ENCODE data around the gene PLEKHN1.

- no peak for TF ChIP-seq ZNF274 (IDR thresholded peaks at IDR 0.05; ENCODE audit: low read depth, low read length)
- no peak for TF ChIP-seq YY1 (IDR thresholded peaks at IDR 0.05; ENCODE audit: insufficient read depth, insufficient read length)
- TF ChIP-seq SUZ12 (IDR thresholded peaks at IDR 0.05; ENCODE audit: extremely low read depth, insufficient read depth, insufficient read length), result no peak
These were observed 5.1 kb upstream of the PLEKHN1 start for GRCh38 chr1:961132-961669.

All from NT2/D1 (cell line).